Right lobe of liver (tissue), 6 donors: ENCODE measurements around the gene BTBD1. TPM values are rescaled to one million over a fixed set of nuclear protein-coding genes. Genes with fewer than 3 reads are reported as not detected.

Experiments
- ATAC-seq, 4 donors: fragments of 200-7000 bp; cut with Tn5 transposase; one replicate each; pipeline ENCODE4 v1.9.1; 2020; ENCODE audit warnings: mild to moderate bottlenecking in 4 of 4, moderate library complexity in 4 of 4
- DNase-seq, 3 donors: peaks; one replicate each; pipeline ENCODE4 v3.0.0-alpha.2; 2020
- H3K27ac ChIP-seq, 3 donors: fragments of 200-600 bp; one replicate each; pipeline ENCODE4 v1.8.0; 2022
- H3K27me3 ChIP-seq, 2 donors: fragments of 200-600 bp; one replicate each; pipeline ENCODE4 v1.8.0; 2022
- H3K36me3 ChIP-seq, 4 donors: fragments of 200-600 bp; sonication (generic) in 1 of 4; one replicate each; pipeline versions ENCODE4 v1.5.1 to v1.8.0; 2017 to 2022; ENCODE audit warnings: control low read depth in 1 of 4
- H3K4me1 ChIP-seq, 4 donors: fragments of 200-600 bp; sonication (generic) in 1 of 4; one replicate each; pipeline versions ENCODE4 v1.5.1 to v1.8.0; 2017 to 2022; ENCODE audit warnings: control low read depth in 1 of 4
- H3K4me3 ChIP-seq, 3 donors: fragments of 200-600 bp; one replicate each; pipeline ENCODE4 v1.8.0; 2022
- H3K9me3 ChIP-seq, 4 donors: fragments of 200-600 bp; sonication (generic) in 1 of 4; one replicate each; pipeline versions ENCODE4 v1.5.1 to v1.8.0; 2017 to 2022; ENCODE audit warnings: control low read depth in 1 of 4
- CTCF ChIP-seq, 4 donors: fragments of 200-600 bp in 3 of 4; fragments of 450-650 bp in 1 of 4; IDR thresholded peaks; one replicate each; pipeline versions ENCODE4 v1.5.1 to v1.8.0; 2016 to 2022; ENCODE audit warnings: antibody characterized with exemption in 4 of 4, mild to moderate bottlenecking in 2 of 4
- POLR2A ChIP-seq: fragments of 450-650 bp; IDR thresholded peaks from one replicate; pipeline ENCODE4 v1.6.1; 2017; ENCODE audit warnings: antibody characterized with exemption, mild to moderate bottlenecking
- WGBS: methylation state at CpG from one replicate; pipeline ENCODE4 v1.1.6; 2018; ENCODE audit warnings: low coverage, low lambda C conversion rate; ENCODE audit not compliant: insufficient coverage; ENCODE audit errors: missing lambda C conversion rate; 5-methylcytosine and 5-hydroxymethylcytosine counted together
- intact Hi-C, 2 donors: fragments of 100-400 bp; cut with DNase I; formaldehyde crosslinking; loops; one replicate each; pipeline versions ENCODE4 v1.11.2 to v1.14.1; 2022
- total RNA-seq, 6 experiments: library from RNA; depleted of rRNA in 2 of 6; stranded (reverse); fragments of >200 nt in 2 of 6; fragmentation: NEBNext Ultra II Directional in 3 of 6; extraction: Animal tissue kit (Norgen Biotek cat#: 25700) in 3 of 6; gene quantifications; one replicate each; pipeline versions ENCODE4 v1.1.0 to v1.2.4, GENCODE V29; 2016 to 2023
- donor health status: DM: no; HTN: yes; CAD: no.
- donor health status: DM: no; HTN: no; CAD: no.
- donor health status: DM: no; HTN: no; CAD: no.
- donor health status: DM: no; HTN: yes; CAD: no.
- donor health status: DM: no; HTN: yes; CAD: no.

BTBD1 gene
- total RNA-seq, 6 experiments from 2014 or later, result 15.7 to 49.9 (median 24.2) TPM

- no peaks in the 10 kb centered on the region for H3K27me3 ChIP-seq
- ATAC-seq, result no peak
- no peak for DNase-seq
- no peak for TF ChIP-seq CTCF (IDR thresholded peaks at IDR 0.05)
- no peak for TF ChIP-seq POLR2A
- WGBS, result 83% methylated on average over 6 of the region's 6 CpGs
- H3K36me3 ChIP-seq, result no peaks in the 10 kb centered on the region
- intact Hi-C loops, result no loop called here
- H3K4me1 ChIP-seq, result peaks cover 0 to 6% (median 2%) of the 10 kb centered on the region in 4 donors
- H3K4me3 ChIP-seq, result no peak overlapping the region
- H3K9me3 ChIP-seq, result no peaks in the 10 kb centered on the region
- no peak overlapping the region for H3K27ac ChIP-seq
Measured at GRCh38 chr15:82999426-82999825, 67.6 kb downstream of the BTBD1 start.

- Histone ChIP-seq H3K4me3 (no peak overlapping the region), H3K36me3 (peaks cover 0 to 5% (median 2%) of the 10 kb centered on the region in 4 donors), H3K27me3 (no peaks in the 10 kb centered on the region), H3K4me1 (peaks cover 0 to 6% (median 2%) of the 10 kb centered on the region in 4 donors), H3K27ac (no peak overlapping the region), H3K9me3 (no peaks in the 10 kb centered on the region)
- WGBS, result 81% methylated on average over 2 of the region's 3 CpGs
- no peak for TF ChIP-seq CTCF (IDR thresholded peaks at IDR 0.05)
- TF ChIP-seq POLR2A, result no peak
- no peak for DNase-seq
- intact Hi-C loops, result no loop called here
- no peak for ATAC-seq
Measured at GRCh38 chr15:82995938-82996337, 71.1 kb downstream of the BTBD1 start.

GRCh38 chr15:82995076-82995475 is 72.0 kb downstream of the BTBD1 start:
- Histone ChIP-seq H3K27me3 (no peaks in the 10 kb centered on the region), H3K4me1 (peaks cover 0 to 3% (median 2%) of the 10 kb centered on the region in 4 donors), H3K27ac (no peak overlapping the region), H3K4me3 (no peak overlapping the region), H3K9me3 (no peaks in the 10 kb centered on the region), H3K36me3 (peaks cover 0 to 9% (median 3%) of the 10 kb centered on the region in 4 donors)
- no peak for DNase-seq
- 84% methylated on average over 2 of the region's 2 CpGs for WGBS
- ATAC-seq, result no peak
- TF ChIP-seq POLR2A, result no peak
- no peak for TF ChIP-seq CTCF (IDR thresholded peaks at IDR 0.05)
- intact Hi-C loops, result no loop called here

GRCh38 chr15:82993144-82993543 is 73.9 kb downstream of the BTBD1 start:
- Histone ChIP-seq H3K4me3 (no peak overlapping the region), H3K27ac (no peak overlapping the region), H3K9me3 (no peaks in the 10 kb centered on the region), H3K36me3 (peaks cover 0 to 22% (median 3%) of the 10 kb centered on the region in 4 donors), H3K4me1 (no peaks in the 10 kb centered on the region), H3K27me3 (no peaks in the 10 kb centered on the region)
- DNase-seq, result no peak
- WGBS, result 63% methylated on average over 4 of the region's 4 CpGs
- ATAC-seq, result no peak
- intact Hi-C loops, result no loop called here
- TF ChIP-seq POLR2A (no peak), CTCF (IDR thresholded peaks at IDR 0.05) (no peak)
